Measurements from ENCODE around the gene TPT1.

Gene TPT1

GRCh38 chr13:45314822-45315221 lies 26.2 kb downstream of the TPT1 start:
- Histone ChIP-seq H3K9me2 (ENCODE audit: low read depth, low read length) (no peaks in the 10 kb centered on the region), H3K79me2 (ENCODE audit: insufficient read depth, low read length) (no peaks in the 10 kb centered on the region), H3K27me3 (ENCODE audit: insufficient read depth, low read length) (no peaks in the 10 kb centered on the region), H3K9me3 (ENCODE audit: low read length) (no peaks in the 10 kb centered on the region), H2AFZ (ENCODE audit: low read length) (no peak overlapping the region), H4K20me1 (ENCODE audit: insufficient read depth, low read length) (no peaks in the 10 kb centered on the region), H3K4me3 (ENCODE audit: low read depth, low read length, poor library complexity, severe bottlenecking) (no peak overlapping the region), H3K4me1 (ENCODE audit: insufficient read depth, low read length, severe bottlenecking) (peaks cover 17% of the 10 kb centered on the region), H3K27ac (ENCODE audit: low read depth, low read length, poor library complexity, severe bottlenecking) (no peak overlapping the region), H3K36me3 (ENCODE audit: insufficient read depth, low read length) (no peaks in the 10 kb centered on the region), H3K9ac (ENCODE audit: low read length) (no peak overlapping the region), H3F3A (ENCODE audit: insufficient read depth, low read length) (0 out of 2 replicates have a peak, but pooled peaks cover 3% of the 10 kb centered on the region), H3K4me2 (ENCODE audit: low read length) (no peak overlapping the region)
- TF ChIP-seq EZH2 (IDR thresholded peaks at IDR 0.05; ENCODE audit: borderline replicate concordance, low read length) = no peak
- TF ChIP-seq, protein P1, sequence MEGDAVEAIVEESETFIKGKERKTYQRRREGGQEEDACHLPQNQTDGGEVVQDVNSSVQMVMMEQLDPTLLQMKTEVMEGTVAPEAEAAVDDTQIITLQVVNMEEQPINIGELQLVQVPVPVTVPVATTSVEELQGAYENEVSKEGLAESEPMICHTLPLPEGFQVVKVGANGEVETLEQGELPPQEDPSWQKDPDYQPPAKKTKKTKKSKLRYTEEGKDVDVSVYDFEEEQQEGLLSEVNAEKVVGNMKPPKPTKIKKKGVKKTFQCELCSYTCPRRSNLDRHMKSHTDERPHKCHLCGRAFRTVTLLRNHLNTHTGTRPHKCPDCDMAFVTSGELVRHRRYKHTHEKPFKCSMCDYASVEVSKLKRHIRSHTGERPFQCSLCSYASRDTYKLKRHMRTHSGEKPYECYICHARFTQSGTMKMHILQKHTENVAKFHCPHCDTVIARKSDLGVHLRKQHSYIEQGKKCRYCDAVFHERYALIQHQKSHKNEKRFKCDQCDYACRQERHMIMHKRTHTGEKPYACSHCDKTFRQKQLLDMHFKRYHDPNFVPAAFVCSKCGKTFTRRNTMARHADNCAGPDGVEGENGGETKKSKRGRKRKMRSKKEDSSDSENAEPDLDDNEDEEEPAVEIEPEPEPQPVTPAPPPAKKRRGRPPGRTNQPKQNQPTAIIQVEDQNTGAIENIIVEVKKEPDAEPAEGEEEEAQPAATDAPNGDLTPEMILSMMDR (IDR thresholded peaks at IDR 0.05; ENCODE audit: low read length) = no peak

DNA sequence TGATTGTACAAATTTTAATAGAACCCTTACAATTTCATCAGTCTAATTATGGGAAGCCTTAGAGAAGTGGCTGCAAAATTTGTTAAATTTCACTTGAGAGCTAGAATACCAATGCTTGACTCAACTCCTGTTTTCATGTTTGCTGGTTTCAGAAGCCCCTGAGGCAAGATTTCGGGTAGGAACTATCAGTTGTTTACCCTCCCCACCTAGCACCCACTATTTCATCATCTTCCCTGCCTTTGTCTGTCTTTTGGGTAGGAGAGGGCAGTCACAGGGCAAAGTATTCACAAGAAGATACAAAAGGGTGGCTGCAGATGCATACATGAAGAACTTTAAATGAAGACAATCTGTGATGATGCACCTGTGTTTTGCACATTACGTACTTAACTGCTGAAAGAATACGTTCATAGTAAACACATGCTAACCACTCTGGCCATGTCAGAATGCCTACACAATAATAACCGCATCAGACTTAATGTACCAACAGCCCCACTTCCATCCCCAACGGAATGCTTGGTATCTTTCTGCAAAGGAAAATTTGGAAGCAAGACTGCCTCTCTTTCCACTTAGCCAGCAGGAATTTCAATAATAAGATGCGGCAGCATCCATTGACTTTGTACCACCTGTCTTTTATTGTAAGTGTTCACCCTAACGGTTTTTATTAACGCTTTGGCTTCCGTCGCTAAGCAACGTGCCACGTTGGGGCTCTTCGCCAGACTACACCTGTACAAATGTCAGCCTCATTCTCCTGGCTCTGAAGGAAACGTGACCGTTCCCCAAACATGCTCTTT lies 30.4 kb downstream of the TPT1 start:
- Histone ChIP-seq H3K36me3 (ENCODE audit: insufficient read depth, low read length) (no peaks in the 10 kb centered on the region), H3F3A (ENCODE audit: insufficient read depth, low read length) (0 out of 2 replicates have a peak, but pooled peaks cover 3% of the 10 kb centered on the region), H3K27me3 (ENCODE audit: insufficient read depth, low read length) (no peaks in the 10 kb centered on the region), H3K9ac (ENCODE audit: low read length) (no peak overlapping the region; the same call in 1 of the 2 replicates), H3K4me1 (ENCODE audit: insufficient read depth, low read length, severe bottlenecking) (peaks cover 23% of the 10 kb centered on the region), H3K9me3 (ENCODE audit: low read length) (no peaks in the 10 kb centered on the region), H3K9me2 (ENCODE audit: low read depth, low read length) (no peaks in the 10 kb centered on the region), H3K4me2 (ENCODE audit: low read length) (peak overlapping the region; percentile 81), H4K20me1 (ENCODE audit: insufficient read depth, low read length) (no peaks in the 10 kb centered on the region), H3K27ac (ENCODE audit: low read depth, low read length, poor library complexity, severe bottlenecking) (peak overlapping the region; percentile 7), H3K79me2 (ENCODE audit: insufficient read depth, low read length) (no peaks in the 10 kb centered on the region), H3K4me3 (ENCODE audit: low read depth, low read length, poor library complexity, severe bottlenecking) (peak overlapping the region; percentile 60), H2AFZ (ENCODE audit: low read length) (no peak overlapping the region)
- TF ChIP-seq, protein P1 (IDR thresholded peaks at IDR 0.05; ENCODE audit: low read length) = no peak
- TF ChIP-seq EZH2 (IDR thresholded peaks at IDR 0.05; ENCODE audit: borderline replicate concordance, low read length) = no peak

GRCh38 chr13:45306966-45307365 lies 34.0 kb downstream of the TPT1 start:
- Histone ChIP-seq H3K4me2 (ENCODE audit: low read length) (no peak overlapping the region), H3K36me3 (ENCODE audit: insufficient read depth, low read length) (no peaks in the 10 kb centered on the region), H4K20me1 (ENCODE audit: insufficient read depth, low read length) (no peaks in the 10 kb centered on the region), H2AFZ (ENCODE audit: low read length) (no peak overlapping the region), H3F3A (ENCODE audit: insufficient read depth, low read length) (0 out of 2 replicates have a peak, but pooled peaks cover 3% of the 10 kb centered on the region), H3K9me2 (ENCODE audit: low read depth, low read length) (no peaks in the 10 kb centered on the region), H3K79me2 (ENCODE audit: insufficient read depth, low read length) (no peaks in the 10 kb centered on the region), H3K4me3 (ENCODE audit: low read depth, low read length, poor library complexity, severe bottlenecking) (no peak overlapping the region), H3K9me3 (ENCODE audit: low read length) (no peaks in the 10 kb centered on the region), H3K27ac (ENCODE audit: low read depth, low read length, poor library complexity, severe bottlenecking) (no peak overlapping the region), H3K9ac (ENCODE audit: low read length) (no peak overlapping the region), H3K27me3 (ENCODE audit: insufficient read depth, low read length) (no peaks in the 10 kb centered on the region), H3K4me1 (ENCODE audit: insufficient read depth, low read length, severe bottlenecking) (peaks cover 23% of the 10 kb centered on the region)
- TF ChIP-seq, protein P1 (IDR thresholded peaks at IDR 0.05; ENCODE audit: low read length) = no peak
- no peak for TF ChIP-seq EZH2 (IDR thresholded peaks at IDR 0.05; ENCODE audit: borderline replicate concordance, low read length)
